LoVo (cell line): ENCODE results near the gene ZNF225.
"Not testable (repeated sequence)": the region's sequence is repeated elsewhere in the genome, so short reads cannot be mapped to it uniquely, and the experiment has no call there.

Experiments
- DNase-seq: peaks from one replicate; pipeline ENCODE4 v3.0.0-alpha.2; 2016; ENCODE audit warnings: low spot score

Gene ZNF225

DNA sequence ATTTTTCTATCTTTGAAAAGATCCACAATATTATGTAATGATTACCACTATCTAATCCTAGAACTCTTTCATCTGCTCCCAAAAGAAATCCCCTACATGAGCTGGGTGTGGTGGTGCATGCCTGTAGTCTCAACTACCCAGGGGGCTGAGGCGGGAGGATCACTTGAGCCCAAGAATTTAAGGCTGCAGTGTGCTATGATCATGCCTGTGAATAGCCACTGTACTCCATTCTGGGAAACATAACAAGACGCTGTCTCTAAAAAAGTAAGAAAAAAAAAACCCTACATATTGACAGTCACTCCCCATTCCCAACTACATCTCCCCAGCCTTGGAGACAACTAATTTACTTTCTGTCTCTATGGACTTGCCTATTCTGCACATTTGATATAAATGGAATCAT lies 50.6 kb downstream of the ZNF225 start:
- no peak for DNase-seq

DNA sequence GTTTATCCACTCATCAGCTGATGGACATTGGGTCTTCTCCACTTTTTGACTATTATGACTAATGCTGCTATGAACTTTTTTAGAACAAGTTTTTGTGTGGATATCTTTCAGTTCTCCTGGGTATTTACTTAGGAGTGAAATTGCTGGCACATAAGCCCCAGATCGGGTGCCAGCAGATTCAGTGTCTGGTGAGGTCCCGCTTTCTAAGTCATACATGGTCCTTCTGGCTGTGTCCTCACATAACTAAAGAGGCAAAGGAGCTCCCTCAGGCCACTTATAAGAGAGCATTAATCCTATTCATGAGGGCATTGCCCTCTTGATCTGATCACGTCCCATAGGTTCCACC lies 51.1 kb downstream of the ZNF225 start:
- DNase-seq: no peak

GRCh38 chr19:44164673-44165512 lies 51.7 kb downstream of the ZNF225 start, which contains the start of gene ZNF226:
Gene ZNF226, plus strand, starts transcription at chr19:44165100. Its CDS starts 4,981 bp downstream, at chr19:44170081.
- DNase-seq: peak; percentile 95

- not testable (repeated sequence) for DNase-seq
Measured at GRCh38 chr19:44170660-44171059, 57.5 kb downstream of the ZNF225 start.

DNA sequence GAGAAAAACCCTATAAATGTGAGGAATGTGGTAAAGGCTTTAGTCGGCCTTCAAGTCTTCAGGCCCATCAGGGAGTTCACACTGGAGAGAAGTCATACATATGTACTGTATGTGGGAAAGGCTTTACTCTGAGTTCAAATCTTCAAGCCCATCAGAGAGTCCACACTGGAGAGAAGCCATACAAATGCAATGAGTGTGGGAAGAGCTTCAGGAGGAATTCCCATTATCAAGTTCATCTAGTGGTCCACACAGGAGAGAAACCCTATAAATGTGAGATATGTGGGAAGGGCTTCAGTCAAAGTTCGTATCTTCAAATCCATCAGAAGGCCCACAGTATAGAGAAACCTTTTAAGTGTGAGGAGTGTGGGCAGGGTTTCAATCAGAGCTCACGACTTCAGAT lies 63.4 kb downstream of the ZNF225 start:
- DNase-seq: no peak

- no peak for DNase-seq
Measured at GRCh38 chr19:44180968-44181367, 67.8 kb downstream of the ZNF225 start.

DNA sequence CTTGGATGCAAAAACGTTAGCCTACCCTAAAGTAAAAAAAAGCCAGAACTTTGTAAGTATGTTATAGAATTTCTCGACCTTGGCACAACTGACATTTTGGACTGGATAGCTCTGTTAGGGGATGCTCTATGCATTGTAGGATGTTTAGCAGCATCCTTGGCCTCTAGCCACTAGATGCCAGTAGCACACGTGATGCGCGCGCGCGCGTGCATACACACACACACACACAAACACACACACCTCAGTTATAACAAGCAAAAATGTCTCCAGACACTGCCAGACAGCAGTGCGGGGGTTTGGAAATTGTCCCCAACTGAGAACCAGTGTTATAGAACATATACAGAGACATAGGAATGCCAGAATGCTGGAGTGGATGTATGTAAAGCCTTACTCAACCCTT lies 68.9 kb downstream of the ZNF225 start:
- DNase-seq: no peak
